ENCODE data around the gene FSTL4.

FSTL4 gene

DNA sequence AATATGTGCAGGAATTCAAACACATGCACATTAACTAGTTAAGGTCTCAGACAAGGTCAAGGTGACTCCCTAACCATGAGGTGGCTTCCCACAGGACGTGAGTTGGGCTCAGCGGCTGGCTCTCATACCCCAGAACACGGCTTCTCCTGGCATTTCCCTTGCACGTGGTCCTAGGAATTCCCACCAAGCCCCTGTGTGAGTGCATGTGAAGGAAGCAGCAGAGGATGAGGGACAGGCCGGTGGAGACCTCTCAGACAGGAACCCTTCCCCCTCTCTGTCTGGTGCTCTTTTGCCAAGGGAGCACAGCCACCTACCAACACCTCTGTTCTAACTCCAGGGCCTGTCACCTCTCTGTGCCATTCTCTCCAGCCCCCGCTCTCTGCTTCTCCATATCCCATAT is 271.0 kb downstream of the FSTL4 start:
- DNase-seq (ENCODE audit: low read depth in 2 of 2): no peak

DNA sequence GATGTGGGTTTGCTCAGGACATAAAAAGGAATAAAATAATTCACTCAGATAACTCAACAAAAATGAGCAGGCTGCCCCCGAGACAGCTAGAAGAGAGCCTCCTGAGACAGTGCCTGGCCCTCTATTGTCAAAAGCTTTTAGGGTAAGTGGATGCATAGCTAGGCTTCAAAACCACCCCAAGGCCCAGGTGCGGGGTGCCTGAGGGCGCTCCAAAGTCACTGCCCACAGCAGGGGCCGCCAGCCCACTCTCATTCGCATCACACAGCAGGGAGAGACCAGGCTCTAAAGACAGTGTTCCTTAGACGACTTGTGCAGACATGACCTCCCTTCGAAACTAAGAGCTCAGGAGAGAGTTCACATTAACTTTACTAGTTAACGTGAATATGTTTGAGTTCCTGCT is 271.5 kb downstream of the FSTL4 start:
- DNase-seq (ENCODE audit: low read depth in 2 of 2): no peak

DNA sequence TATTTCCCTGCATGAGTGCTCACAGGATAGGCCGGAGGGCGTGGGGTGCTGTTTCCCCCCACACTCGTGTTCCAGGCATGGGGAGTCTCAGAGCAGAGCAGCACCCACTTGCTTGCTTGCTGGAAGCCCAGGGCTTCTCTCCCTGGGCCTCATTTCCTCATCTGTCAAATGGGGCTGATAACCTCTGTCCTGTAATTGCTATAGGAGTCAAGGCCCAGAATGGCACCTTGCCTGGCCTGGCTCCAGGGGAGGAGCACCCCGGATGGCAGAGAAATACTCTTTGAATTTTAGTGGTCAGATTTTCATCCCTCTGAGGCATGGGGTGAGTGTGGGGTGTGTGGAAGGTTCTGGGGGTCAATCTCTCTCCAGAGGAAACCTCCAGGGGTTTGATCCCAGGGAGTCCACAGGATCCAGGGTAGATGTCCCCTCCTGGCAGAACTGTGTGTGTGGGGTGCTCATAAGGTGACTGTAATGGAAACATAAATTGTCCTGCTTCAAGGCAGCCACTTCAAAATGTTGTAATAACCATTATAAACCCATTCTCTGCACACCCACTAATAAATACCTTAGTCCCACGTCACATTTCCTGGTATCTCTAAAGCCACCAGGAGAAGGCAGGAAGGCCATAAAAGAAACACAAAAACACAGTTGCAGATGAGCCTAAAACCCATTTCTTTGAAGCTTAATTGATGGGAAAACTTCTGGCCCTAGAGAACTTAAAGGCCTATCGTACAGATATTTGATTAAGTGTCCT is 272.2 kb downstream of the FSTL4 start:
- no peak for DNase-seq (ENCODE audit: low read depth in 2 of 2)

DNA sequence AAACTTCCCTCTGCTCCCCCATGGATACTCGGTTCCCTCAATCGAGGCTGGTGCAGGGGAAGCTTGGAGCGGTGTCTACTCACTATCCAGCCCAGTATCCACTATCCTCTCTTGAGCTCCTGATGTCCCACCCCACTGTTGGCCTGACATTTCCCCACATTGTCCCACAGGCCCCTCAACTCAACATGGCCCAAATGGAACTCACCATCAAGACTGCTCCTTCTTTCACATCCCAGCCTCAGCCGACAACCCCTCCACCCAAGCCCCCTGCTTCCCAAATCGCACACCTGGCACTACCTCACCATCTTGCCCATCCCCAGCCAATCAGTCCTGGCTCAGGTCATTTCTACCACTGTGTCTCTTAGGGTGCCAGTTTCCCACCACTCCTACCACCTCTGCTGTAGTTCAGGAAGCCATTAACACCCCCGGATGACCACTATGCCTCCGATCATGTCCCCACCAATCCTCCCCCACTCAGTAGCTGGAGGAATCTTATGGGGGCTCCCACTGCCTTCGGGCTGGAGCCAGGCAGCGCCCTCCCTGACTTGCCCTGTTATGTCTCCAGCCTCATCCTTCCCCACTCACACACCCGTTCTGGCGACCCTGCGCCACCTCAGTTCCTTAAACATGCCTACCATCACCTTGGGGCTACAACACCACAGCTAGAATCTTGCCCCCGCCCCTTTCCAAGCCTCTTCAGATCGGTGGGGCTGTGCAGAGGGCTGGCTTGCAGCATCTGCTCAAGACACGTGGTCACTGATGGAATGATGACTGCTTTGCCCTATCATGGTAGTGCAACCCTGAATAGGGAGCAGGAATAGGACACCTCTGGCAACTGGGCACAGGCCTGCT is 273.6 kb downstream of the FSTL4 start:
- DNase-seq (ENCODE audit: low read depth in 2 of 2): no peak

DNA sequence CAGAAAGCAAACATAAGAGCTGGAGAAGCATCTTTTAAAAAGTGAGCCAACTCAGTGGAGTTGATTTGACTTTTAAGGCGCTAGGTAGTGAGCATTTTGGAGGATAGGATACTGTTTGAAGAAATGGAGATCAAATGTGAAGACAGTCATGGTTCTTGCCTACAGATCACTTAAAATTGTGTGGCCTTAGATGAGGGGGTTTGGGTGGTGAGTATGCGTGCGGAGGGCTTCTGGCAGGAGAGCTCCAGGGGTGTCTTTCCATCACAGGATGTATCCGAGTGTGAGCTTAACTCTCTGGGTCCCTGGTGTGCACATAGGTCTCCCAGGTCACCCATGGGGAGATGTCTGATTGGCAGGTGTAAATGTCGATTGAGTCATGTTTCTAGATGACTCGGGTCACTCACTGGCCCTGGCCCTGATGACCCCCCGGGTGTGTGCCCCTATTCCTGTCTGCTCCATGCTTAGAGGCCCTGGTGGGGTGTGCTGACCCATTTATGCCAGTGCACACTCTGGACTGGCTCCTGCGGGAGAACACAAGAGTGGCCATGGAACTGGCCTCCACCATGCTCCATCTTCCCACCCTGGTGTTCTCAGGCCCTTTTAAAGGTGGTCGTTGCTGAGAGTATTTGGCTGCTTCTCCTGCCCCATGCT is 274.4 kb downstream of the FSTL4 start:
- no peak for DNase-seq (ENCODE audit: low read depth in 2 of 2)

DNA sequence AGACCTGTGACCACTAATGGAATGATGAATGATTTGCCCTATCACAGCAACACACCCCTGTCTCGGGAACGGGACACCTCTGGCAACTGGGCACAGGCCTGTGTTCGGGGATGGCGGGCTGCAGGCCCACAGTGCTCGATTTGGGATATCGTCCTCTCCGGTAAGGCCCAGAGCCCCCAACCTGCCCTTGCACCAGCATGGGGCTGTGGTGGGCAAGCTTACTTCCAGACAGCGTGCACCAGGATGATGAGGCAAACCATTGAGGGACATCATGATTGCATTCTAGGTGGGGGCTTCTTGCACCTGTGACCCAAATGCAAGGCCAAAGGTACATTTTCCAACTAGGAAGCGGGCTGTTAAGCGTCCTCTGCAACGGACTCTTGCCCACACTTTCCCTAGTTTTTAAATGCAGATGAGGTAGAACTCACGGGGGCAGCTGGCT is 275.4 kb downstream of the FSTL4 start:
- DNase-seq (ENCODE audit: low read depth in 2 of 2): no peak

DNA sequence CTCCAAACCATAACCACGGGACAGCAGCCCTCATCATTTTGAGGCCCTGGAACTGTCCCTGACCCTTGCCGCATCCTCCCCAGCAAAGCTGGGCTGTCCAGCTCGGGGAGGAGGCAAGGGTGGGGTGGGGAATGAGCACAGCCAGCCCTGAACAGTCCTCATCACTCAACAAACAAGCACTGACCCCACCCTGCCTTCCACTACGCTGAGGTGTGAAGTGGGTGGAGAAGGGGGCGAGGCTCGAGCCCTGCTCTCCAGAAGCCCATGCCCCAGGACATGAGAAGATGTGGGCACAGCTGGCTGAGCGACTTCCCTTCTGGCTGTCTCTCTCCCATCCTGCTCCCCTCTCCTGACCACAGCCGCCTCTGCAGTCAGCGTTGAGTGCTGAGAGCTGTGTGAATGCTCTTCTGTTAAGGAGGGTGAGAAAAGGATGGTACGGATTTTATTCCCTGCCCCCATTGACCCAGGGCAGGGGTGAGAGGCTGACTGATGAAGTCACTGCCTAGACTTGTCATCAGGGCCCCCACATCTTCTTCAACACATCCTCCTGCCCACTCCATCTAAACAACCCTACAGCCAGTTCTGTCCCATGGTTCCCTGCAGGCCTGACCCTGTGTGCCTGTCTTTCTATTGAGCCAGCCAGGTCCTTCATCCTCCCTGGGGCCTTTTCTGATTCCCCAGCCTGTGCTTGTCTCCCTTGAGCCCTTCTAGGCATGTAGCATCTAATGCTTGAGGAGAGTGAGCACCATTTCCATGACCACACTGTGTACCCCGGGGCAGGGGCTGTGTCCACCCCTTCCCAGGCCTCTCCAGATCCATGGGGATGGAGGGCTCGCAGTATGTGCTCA is 276.0 kb downstream of the FSTL4 start:
- DNase-seq (ENCODE audit: low read depth in 2 of 2): no peak

DNA sequence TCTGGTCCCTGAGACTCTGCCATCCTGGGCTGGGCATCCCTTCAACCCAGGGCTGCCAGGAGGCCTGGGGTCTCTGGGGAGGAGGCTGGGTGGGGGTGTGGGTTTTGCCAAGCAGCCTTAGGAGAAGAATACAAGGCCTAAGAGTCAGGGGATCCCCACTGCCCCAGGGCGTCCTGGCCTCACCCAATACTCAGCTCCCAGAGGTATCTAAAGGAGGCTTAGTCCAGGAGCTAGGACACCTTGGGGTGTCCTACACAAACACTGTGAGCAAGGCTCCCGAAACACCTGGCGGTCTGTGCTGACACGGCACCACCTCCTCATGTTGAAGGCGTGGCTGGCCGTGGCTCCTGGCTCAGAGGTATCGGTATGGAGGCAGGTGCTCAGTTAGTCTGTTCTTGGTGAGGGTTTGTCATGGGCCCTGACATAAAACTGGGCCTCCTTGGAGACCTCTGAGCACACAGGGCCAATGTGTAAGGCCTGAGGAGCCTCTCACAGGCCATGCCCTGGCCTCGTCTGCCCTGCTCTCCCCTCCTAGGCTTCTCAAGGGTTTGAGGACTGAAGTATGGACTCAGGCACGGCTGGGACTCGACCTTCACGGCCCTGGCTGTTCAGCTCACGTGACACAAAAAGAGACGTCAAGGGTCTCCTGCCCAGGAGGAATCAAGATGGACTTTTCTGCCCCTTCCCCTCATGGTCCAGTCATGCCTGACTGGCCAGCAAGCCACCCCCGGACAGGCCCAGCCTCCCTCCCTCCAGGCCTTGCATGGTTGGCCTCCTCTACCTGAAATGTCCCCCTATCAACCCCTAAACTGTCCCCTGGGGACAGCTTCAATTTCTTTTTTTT is 277.3 kb downstream of the FSTL4 start:
- no peak for DNase-seq (ENCODE audit: low read depth in 2 of 2)

DNA sequence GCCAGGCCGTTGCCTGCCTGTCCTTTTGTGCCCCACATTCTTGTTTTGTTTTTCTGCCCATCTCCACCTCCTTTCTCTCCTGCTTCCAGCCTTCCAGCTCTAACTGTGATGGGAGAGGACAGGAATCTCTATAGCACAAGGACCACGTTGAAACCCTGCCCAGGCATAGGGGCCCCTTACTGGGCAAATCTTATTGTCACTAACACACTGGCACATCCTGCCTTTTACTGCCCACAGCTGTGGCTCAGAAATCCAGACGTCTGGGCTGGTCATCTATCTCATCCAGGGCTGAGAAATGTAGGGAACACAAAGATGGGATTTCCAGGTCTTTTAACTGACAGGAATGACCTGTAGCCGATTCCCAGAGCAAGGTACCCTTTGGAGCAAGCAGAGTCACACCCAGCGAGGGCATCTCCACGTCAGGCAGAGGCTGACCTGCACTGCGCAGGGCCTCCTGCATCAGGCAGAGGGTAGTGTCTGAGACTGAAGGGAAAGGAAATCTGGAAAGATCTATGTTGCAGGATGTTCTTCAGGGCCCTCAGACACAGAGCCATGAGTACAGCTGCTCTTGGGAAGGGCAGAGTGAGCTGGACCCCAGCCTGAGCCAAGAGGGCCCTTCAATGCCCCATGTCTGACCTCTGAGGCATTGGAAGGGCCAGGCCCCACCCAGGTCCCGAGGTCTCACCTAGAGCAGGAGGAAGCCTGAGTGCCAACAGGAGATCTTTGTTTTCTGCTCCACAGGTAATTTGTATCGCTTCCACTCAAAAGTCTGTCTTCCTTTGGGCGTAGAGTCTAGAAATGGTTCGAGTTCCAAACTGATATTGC is 278.8 kb downstream of the FSTL4 start:
- no peak for DNase-seq (ENCODE audit: low read depth in 2 of 2)

DNA sequence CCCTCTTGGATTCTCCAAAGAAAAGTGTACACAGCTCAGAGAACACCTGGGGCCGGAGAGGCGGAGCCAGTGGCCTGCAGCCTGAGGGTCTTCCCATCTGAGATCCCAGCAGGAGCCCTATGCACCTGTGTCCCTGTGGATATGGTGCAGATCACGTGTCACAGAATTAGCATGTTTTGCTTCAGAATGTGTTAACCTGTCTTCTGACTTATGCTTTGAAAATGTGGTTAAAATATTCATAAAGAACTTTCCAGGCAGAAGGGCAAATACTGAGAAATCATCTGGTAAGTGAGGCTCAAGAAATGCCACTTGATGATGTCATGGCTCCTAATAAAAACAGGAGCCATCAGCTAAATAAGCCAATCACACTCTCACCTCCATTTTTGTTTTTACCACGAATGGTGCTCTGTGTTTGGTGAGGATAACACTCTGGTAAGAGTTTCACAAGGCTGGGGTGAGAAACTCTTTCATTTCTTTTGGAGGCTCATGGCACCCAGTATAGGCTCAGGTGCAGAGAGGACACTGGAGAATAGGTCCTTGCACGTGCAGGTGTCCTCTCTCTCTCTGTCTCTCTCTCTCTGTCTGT is 279.8 kb downstream of the FSTL4 start:
- no peak for DNase-seq (ENCODE audit: low read depth in 2 of 2)

DNA sequence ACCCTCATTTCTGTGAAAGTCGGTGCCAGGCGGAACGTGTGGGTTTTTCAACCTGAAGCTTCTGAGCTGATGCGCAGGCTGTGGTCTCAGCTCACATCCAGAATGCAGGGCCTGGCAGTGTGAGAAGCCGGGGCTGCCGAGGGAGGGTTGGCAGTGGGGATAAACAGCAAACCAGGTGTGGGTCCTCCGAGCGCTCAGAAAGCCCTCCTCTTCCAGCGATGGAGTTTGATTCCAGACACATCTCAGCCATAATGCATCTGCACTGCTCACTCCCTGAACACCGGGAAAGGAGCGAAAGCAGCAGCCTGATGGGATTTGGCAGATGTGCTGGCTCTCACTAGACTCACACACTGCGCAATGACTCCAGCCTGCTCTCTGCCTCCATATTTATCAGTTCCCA is 280.4 kb downstream of the FSTL4 start:
- no peak for DNase-seq (ENCODE audit: low read depth in 2 of 2)

DNA sequence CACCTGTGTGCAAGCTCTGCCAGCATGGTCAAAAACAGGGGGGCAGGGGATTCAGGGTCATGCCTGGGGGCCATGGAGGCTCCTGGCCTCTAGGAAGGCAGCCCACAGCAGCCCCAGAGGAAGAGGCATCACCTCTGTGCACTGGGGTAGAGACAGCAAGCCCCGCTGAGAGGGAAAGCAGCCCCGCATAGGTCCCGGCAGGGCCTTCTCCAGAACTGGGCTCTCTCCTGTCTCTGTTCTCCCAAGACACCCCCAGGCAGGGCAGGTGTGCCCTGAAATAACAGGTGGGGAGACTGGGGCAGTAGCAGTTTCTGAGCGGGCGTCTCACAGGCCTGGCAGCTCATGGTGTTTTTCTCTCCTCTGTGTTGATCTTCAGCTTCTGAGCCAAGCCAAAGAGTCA is 281.4 kb downstream of the FSTL4 start:
- no peak for DNase-seq (ENCODE audit: low read depth in 2 of 2)

DNA sequence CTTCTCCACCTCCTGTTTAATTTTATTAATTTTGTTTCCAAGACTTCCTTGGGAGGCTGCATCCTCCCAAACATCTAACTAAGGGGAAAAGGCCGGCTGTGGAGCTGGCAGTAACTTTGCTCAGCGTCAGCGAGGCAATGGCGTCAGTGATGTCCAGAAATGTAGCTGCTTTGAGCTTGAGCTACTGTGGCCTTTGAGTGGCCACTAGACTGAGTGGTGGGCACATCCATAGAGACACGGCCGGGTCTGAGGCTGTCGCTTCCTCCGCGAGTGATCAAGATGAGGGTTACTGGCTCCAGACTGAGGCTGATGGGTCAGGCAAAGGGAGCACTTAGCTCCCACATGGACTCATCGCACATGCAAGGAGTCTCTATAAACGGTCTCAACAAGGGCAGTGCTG is 283.5 kb downstream of the FSTL4 start:
- no peak for DNase-seq (ENCODE audit: low read depth in 2 of 2)

DNA sequence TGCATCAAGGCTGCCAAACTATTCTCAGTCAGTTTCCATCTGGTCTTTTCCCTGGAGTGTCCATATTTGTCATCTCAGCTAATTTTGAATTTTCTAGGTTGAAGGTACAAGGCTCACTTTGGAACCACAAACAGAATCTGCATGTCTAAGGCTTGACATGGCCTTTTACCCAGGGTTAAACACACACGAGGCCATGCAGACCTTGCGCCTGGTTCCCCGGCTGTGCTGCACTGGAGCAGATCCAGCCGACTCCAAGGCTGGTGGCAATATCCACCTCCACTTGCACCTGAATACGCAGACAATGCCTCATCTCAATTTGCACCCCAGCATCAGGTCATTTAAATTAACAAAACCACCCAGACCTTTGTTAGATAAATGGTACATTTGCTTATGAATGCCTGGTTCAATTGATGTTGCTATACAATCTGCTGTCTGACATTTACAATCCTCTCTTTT is 284.4 kb downstream of the FSTL4 start:
- DNase-seq (ENCODE audit: low read depth in 2 of 2): no peak

DNA sequence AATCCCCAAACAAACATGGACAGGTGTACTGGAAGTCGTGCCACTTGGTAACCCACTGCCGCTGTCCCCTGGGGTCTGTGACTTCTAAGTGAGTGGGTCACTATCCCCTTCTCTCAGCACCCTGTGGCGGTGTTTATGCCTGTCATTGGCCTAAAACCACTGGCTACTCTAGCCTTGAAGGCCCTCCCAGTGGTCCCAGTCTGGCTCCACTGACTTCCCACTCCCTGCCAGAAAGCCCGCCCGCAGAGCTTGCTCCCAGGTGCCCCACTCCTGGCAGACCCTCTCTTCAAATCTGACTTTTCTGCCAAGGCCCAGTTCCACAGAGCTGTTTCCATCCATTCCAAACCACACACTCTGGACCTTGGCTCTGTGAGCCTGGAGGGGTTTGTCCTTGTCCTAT is 286.0 kb downstream of the FSTL4 start:
- DNase-seq (ENCODE audit: low read depth in 2 of 2): no peak

DNA sequence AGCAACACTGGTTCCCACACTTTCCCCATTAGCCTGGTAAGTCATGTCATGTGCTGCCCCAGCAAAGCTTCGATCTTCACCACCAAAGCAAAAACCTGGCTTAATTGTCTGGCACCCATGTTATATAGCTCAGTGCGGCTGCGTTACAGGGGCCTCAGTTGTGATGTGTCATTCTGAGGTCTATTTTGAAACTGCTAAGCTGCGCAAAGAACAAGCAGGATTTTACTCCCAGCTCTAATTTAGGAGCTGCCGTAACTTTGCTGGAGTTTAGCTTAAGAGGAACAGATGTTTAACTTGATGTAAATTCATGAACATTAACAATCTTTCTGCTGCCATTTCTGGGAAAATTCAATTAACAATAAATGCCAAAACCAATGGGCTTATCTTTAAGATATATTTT is 286.5 kb downstream of the FSTL4 start:
- no peak for DNase-seq (ENCODE audit: low read depth in 2 of 2)

DNA sequence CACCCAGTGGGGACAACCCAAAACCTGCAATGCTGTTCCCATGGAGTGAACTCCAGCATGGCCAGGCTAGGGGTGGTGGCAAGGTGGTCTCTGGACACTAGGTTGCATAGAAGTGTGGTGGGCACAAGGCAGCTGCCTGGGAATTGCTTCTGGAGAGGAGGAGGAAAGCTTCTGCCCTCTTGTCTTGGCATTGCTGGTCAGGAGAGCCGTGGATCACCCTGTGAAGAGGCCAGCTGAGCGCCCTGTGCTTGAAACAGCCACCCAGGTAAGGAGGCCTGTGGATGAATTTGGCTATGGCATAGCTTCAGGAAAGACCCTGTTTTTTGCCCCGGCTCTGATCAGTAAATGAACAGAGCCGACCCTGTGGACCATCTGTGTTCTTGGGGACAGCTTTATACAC is 287.4 kb downstream of the FSTL4 start:
- DNase-seq (ENCODE audit: low read depth in 2 of 2): no peak

DNA sequence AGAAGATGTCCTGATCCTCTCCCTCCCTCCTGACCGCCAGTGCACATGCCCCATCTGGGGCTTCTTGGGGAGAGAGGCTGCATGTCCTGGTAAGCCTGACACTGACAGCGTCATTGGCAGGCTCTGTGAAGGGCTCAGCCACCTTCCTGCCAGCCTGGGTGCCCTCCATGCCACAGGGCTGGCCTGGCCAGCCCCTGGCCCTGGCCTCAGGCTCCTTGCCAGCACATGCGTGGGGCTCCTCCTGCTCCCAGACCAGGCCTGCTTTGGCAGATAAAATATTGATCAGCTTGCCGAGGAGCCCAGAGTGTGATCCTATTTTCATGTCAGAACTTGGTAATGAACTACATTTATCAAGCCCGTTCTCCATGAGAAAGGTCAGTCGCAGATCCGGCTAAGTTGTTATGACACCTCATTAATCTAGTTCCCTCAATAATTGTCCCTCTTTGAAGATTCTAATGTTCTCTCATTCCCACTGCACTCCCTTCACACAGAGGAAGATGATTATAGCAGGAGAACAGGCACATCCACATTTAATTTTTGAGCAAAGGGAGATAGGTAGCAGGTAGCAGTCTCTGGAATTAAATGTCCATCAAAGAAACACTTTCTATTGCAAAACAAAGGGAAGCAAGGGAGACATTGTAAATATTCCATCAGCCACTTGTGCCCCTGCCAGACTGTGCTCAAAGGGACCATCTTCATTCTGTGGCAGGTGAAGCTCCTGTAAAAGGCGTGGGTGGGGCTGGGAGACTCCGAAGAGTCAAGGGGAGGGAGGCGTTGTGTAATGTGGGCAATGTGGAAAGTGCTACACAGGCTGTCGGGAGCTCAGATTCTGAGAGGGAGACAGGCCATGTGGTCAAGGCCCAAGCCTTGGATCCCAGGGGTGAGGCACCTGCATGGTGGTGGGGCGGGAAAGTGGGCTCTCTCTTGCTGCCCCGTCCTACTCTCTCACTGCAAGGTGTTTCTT is 288.6 kb downstream of the FSTL4 start:
- no peak for DNase-seq (ENCODE audit: low read depth in 2 of 2)
